CD4-positive, alpha-beta T cell treated with Interleukin-15 for 4 hours (primary cell): ENCODE results near the gene ANO4.

Experiments used
- DNase-seq: peaks from one replicate; pipeline ENCODE4 v3.0.0-alpha.2; 2020; ENCODE audit warnings: low spot score

Gene ANO4

DNA sequence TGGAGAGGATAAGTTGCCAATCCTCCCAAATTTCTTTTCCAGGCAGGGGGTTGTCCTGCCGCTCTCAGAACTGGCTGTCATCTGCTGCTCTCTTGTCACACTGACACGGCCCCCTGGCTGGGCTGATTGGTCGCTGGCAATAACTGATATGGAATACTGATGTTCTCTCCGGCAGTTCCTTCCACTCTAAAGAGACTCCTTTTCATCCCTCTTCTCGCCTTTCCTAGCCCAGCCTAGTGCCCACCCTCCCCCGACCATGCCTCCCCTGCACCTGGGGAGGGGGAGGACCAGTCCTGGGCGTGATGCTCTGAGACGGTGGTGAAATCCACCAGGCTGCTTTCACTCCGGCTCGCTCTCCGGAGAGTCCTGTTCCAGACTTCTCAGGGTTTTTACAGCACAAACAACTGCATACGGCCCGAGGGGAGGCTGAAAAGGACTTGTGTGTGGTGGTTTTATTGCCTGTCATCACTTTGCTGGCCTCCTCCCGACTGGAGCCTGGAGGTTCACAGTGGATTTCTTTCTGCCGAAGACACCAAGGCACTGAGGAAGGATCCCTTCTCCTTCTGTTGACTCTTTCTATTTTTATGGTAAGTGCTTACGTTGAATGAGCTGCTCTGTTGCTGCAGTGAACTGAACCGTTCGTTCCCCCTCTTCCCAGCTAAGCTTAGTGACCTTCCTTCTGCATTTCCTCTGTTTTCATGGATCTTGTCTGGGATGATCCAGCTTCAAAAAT is at the start of gene ANO4:
ANO4 (plus strand) TSS at position 336 of the 733 bp plus-strand sequence. CDS start 107,010 bp downstream, outside the sequence.
- DNase-seq = no peak

DNA sequence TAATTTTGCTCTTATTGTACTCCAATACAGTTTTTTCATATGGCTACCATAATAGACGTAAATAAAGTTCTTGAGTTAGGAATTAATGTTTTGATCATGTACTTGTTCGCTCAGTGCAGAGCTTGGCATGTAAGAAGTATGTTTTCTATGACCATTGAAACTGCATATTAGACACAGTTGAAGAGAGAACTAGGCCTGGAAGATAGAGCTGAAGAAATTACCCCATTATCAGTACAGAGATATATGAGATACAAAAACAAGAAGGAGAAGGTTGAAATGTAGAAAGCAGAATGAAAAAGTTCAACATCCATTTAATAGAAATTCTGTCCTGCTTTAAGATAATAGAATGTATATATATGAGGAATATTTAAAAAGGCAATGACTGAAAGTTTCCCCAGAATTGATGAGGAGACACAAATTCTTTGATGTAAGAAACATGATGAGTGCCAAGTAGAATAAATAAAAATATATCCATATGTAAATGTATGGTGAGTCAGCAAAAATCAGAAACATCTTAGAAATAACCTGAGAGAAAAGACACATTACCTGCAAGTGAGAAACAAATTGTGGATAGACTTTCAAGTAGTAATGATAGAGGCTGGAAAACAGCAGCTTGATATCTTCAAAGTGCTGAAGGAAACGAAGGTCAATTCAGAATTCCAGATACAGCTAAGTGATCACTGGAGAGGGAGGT is 49.1 kb upstream of the ANO4 start:
- no peak for DNase-seq

DNA sequence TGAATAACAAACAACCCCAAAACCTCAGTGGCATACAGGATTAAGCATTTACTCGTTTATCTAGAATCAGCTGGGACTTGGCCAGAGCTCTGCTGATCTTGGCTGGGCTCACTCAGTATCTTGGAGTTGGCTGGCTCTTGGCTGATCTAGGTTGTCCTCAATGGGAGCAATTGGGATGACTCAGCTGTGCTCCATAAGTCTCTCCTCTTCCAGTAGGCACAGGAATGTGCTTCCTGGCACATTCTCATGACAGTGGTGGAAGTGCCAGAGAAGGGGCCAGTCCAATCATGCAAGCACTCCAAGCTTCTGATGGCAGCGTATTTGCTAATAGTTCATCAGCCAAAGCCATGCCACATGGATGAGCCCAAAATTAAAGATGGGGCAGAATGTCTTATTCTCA is 41.7 kb upstream of the ANO4 start:
- no peak for DNase-seq

DNA sequence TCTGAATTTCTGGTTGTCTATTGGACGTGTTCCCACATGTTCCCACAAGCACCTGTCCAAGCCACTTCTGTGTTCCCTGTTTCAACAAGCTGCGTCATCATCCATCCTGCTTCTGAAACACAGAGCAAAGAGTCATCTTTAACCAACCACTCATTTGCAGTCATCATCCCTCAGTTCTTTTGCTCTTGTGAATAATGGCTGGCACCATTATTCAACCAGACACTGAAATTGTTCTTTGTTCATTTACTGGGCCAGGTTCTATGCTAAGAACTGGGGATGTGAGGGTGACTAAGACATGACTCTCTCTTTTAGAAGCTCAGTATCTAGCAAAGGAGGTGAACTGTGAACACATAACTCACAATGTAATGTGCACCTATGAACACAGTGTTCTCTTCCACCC is 40.7 kb upstream of the ANO4 start:
- DNase-seq = no peak

DNA sequence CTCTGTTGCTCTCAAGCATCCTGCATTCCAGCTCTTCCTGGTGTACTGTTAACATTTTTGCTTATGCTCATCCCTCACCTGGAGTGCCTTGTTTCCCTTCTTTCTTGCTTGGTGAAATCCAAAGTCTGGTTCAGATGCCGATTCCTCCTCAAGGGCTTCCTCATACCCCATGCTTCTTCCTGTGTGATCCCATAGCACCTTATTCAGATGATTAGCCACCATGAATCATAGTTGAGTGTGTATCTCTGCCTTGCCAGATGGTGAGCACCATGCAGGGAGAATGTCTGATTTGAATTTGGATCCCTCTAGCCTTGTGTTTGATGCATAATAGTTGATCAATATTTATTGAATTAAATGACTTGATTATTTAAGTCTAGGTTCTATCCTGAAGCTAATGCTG is 39.4 kb upstream of the ANO4 start:
- DNase-seq = no peak

DNA sequence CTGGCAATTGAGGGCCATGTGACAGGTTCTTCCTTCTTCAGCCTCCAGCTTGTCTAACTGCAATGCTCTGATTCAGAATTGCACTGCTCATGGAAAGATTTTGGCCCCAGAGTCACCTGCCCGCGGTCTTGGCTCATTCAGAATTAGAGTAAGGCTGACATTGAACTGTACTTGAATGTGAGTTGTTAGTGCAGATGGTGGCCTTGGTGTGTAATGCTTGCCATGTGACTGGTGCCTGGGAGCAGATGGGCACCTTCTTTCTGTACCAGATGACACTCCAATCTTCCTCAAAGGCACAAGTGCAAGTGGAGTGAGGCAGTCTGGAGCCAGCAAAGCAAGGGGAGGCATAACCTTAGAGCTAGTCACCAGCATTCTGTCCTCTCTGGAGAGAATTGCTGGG is 36.5 kb upstream of the ANO4 start:
- DNase-seq = no peak

DNA sequence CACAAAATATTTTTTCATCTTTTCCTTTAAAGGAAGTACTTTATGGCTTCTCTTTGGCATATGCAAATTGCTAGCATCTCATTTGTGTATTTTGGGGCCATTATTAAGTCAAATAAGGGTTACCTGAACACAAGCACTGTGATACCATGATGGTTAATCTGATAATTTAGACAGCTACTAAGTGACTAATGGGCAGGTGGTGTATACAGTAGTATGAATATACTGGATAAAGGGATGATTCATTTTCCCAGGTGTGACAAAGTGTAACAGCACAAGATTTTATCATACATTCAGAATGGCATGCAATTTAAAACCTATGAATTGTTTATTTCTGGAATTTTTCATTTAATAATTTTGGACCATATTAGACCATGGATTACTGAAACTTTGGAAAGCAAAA is 27.2 kb upstream of the ANO4 start:
- DNase-seq = no peak

DNA sequence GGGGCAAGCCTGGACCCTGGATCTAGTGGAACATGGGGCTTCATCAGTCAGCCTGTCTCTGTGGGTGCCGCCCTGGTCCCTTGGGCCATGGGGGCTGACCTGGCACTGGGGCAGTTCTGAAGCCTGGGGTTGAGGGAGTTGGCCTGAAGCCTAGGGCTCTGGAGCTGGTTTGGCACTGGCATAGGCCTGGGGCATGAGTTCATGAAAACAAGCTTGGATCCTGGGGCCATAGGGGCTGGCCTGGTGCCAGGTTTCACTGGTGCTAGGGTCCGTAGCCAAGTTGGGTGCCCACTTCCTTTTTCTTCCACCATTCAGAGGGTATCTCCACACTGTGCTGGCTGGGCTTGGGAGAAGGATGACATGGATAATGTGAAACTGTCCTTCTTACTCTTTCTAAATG is 26.6 kb upstream of the ANO4 start:
- DNase-seq = no peak

DNA sequence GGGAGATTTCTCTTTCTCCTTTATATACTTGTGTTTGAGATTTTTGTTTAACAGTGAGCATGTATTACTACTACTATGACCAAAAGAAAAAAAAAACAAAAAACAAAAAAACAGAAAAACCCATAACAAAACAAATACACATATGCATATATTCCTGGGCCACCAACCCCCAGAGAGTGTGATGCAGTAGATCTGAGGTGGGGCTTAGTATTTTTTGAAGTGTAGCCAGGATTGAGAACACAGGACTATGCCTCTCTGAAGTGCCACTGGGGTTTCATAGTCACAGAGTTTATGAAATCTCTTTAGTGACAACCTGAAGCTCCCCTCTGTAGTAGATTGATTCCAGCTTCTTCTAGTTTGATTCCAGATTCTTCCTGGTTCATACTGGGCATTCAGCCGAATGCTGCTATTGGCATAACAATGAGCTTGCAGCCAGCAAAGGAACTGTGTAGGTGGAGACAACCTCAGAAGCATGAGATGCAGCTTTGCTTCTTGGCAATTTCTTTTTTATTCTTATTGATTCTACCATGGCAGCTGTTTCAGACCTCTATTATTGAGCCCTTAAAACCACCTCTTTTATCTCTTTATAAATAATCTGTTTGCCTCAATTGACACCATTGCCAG is 15.5 kb upstream of the ANO4 start:
- no peak for DNase-seq

DNA sequence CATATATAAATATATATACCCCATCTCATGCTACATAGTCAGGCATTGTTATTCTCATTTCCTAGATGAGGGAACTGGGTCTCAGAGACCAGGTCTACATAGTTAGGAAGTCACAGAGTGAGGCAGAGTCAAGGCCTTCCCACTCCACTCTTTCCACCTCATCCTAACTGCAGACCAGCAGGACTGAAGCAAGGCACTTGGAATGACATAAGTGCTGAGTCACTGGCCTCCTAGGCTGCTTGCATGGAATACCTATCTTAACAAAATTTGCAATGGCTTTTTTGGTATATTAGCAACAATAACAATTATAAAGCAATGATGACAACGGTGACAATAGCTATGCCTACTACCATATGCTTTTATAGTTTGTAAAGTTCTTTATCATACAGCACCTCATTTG is 5.4 kb upstream of the ANO4 start:
- no peak for DNase-seq

DNA sequence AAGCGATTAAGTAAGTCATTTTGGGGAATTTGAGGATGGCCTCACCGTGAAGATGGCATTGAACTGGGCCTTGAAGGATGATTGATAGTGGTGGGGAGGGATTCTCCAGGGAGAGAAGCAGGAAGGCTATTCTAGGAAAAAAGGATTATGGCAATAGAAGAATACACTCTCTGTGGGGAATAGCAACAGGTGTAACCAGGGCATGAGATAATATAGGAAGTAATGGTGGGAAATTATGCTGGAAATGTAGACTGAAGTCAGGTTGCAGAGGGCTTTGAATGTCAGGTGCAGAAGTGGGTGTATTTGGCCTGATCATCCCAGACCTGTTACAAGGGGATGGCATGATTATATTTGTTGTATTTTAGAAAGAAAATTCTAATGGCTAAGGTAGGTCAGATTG is 4.6 kb upstream of the ANO4 start:
- DNase-seq = no peak

DNA sequence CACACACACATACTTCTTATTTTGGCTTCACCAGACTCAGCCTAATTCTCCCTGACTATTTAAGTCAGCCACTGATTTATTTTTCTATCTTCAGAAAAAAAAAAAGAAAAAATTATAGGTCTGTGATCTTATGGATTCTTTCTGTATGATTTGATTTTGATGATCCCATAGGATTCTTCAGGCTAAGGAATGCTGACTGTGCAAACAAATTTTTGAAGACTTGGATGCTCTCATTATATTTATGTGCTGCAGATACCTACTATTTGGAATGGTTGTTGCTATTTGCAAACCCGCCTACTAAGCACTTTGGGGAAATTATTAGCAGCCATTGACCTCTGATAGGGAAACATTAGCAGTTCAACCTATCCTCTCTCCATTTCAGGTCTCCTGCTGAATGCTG is 4.0 kb upstream of the ANO4 start:
- DNase-seq = no peak

DNA sequence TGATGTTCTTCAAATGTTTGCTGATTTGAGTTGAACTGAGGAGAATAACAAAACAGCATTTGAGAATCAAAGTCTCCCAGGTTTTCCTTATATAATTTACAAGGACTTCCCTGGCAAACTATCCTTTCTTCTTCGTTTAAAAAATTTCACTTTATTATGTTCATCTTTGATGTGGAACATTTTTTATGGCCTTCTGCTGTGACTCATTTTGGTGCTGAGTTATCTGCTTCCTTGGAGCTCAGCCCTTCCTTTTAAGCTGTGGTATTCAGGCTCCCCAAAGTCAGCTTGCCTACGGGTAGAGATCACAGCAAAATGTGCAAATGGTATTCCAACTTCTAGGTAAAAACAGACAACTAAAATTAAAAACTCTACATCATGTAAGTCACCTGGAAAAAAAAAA is 1.4 kb upstream of the ANO4 start:
- no peak for DNase-seq

DNA sequence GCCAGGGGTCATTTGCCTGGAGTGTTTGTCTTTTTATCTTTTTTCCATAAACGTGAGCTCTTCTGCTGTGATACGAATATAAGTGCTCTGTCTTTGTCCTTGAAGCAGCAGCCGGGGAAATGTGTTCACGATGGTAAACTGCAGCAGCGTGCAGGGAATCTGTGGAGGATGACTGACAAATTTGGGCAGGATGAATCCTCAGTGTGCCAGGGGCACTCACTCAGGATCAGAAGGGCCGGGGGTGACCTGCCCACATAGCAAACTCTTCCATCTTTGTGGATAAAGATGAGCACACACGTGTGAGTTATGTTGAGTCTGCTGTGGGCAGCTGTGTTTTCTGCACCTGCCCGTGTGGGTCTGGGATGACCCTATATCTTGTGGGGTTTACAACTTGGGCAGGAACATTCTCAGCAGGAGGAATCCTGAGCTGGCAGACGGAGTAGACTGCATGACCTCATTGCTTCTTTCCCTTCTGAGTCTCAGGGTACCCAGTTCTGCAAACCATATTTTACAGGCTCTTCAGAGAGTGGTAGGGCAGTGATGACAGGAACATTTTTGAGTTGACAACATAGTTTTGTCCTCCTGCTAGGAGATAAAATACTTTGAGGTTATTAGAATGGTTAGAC is 711 bp downstream of the ANO4 start:
- no peak for DNase-seq

DNA sequence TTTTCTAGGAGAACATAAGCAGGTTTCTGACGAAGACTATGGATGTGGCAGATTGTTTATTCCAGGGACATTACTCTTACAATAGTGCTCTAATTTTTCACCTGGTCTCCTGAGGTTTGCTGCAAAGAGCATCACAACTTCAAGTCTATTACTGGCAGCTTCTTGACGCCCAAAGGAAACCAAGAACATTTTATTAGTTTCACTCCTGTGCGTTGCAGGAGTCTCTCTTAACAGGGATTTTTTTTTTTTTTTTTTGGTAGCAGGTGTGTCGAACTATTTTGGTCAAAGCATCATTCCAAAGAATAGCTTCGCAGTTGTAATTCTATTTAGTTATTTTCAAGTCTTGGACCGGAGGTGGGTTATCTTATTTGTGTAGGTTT is 1.2 kb downstream of the ANO4 start:
- no peak for DNase-seq

DNA sequence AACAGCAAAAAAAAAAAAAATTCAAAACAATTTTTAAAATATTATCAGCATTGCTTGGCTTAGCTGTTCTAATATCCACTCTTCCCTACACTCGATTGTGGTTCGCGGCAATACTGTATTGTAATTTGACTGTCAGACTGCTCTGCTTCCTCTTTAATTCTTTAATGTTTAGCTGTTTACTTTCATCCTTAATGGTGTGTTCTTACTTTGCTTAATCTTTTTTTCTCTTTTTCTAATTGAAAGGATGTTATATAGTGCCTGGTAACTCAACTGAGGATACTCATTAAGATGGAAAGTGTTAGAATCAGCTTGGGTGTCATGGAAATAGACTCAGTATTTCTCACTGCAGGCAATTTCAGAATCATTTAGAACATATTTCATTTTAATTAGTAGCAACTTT is 2.0 kb downstream of the ANO4 start:
- no peak for DNase-seq

DNA sequence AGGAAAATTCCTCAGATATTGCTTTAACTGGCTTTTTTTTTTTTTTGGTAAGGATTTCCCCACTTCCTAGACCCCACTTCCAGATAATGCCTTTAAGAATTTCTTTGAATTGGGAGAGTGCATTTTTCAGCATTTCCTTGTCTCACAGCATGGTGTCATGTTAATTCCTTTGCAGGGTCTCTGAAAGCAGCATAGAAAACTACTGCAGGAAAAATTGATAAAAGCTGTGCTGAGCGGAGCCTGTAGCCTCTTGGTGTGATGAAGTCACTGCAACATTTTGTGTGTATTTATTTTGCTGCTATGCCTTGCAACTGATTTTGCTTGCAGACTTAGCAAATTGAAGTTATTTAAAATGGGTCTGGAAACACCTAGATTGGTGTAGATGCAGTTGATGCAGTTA is 2.7 kb downstream of the ANO4 start:
- DNase-seq = no peak

DNA sequence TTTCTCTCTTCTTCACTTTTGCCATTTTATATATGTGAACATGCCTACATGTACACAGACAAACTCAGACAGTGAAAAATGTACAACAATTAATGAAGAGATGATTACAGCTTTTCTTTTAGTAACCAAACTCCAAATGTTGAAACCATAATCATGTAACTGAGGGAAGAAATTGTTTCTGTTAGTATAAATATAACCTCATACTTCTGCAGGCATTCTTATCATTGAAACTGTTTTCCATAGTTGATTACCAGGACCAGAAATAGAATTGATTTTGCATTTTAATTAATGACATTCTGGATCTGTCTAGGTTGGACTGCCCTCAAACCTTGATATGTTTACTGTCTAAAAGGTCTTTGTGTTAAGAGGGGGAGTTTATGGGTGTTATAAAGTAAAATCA is 3.2 kb downstream of the ANO4 start:
- DNase-seq = no peak

DNA sequence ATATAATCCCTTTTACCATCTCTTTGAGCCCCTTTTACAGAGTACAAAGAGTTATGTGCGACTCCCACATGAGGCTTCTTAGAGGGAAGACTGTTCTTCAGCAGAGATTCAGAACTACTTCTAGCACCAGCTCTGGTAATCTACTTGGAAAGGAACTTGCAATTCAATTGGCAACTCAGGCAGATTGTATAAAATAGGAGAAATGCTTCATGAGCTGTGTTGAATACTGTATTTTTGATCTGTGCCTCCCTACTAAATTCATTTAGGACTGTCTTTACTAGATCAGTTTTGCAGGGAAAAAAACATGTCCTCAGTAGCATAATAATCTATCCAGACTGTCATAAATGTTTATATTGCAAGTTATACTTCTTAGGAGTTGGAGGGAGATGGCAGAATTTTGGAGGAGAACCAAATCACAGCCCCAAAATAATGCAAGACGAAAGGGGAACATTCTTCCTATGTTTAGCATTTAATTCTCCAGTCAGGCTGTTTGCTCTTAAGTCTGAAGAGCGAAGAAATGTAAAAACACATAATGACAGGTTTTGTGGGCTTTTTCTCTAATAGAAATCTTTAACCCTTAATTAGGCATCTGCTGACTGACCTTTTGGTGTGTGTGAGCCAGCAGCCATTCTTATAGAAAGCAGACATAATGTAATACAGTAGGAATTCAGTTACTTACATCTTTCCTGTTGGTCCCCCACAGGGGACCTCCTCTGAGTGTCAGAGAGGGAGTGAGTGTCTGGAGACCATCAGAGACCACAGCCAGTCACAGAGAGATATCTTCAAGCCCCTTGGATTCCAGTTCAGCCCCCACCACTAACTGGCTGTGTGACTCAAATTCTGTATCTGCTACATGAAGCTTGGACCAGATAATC is 3.9 kb downstream of the ANO4 start:
- no peak for DNase-seq

DNA sequence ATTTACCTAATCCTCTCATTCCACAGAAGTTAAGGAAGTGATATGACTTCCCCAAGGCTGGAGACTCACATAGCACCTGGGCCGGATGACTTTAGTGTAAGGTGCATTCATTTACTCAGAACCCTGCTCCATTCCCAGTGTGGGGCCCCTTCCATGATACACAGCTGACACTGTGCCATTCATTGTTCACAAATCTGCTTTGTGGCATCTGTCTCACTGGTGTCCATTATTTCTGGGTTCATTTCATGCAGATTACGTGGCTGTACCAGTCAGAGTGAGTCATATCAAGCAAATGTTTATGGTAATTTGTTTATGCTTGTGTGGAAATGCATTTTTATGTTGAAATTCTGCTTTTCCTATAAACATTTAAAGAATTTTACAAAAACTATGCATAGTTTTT is 5.2 kb downstream of the ANO4 start:
- no peak for DNase-seq

DNA sequence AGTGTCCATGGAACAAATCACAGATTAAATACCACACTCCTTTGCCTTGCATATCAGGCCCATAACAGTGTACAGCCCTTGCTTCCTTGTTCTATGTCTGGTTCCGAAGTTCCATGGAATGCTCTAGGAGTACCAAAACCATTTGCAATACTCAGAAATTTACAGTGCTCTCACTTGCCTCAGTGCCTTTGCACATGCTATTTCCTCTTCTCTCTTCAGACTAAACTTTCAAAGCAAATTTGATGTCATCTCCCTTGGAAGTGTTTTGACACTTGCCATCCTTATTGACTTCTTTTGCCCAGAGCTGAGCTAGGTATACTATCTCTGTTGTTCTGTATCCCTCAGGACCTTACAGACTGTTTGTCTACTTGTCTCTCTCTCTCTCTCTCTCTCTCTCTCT is 6.1 kb downstream of the ANO4 start:
- no peak for DNase-seq

DNA sequence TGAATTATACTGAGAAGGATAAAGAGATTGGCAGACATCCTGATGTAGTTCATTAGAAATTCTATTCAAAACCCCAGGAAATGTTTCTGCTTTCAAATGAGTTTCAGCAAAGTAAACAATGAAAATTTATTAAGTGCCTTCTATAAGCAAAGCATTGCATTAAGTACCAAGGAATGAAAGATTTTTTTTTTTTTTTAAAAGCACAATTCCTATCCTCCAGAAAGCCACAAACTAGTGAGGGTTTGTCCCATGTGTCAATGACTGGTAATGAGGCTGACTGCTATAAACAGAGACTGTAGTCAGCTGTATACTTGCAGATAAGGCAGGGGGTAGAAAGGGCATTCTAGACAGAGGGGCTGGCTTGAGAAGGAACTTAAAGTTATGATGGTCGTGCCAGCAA is 6.7 kb downstream of the ANO4 start:
- no peak for DNase-seq
